Pancreas (tissue), 10 donors: ENCODE data around the gene SEZ6. TPM values are rescaled to one million over a fixed set of nuclear protein-coding genes. Genes with fewer than 3 reads are reported as not detected.
A peak's percentile ranks its signal among the peaks of the same experiment; 100 is the strongest.

Experiments
- ATAC-seq, 4 donors: fragments of 200-7000 bp; cut with Tn5 transposase; one replicate each; pipeline versions ENCODE4 v1.8.0 to v1.9.1; 2020; ENCODE audit warnings: mild to moderate bottlenecking in 4 of 4, moderate library complexity in 4 of 4
- DNase-seq, 6 donors: peaks; one replicate each; pipeline ENCODE4 v3.0.0-alpha.2; 2020
- FAIRE-seq: peaks from 2 replicates; lab custom pipeline; 2012; peaks lifted over from hg19 to GRCh38; lab: Jason Lieb, UNC
- H3K27ac ChIP-seq, 4 donors: fragments of 200-600 bp; sonication (generic); 1 replicate in 3 of 4; 2 replicates in 1 of 4; pipeline versions ENCODE4 v1.5.0 to v1.8.0; 2020
- H3K27me3 ChIP-seq, 4 donors: fragments of 200-600 bp; one replicate each; pipeline ENCODE4 v1.8.0; 2021
- H3K36me3 ChIP-seq, 3 donors: fragments of 200-600 bp; sonication (generic) in 1 of 3; one replicate each; pipeline versions ENCODE4 v1.5.0 to v1.8.0; 2020 to 2021
- H3K4me1 ChIP-seq, 3 donors: fragments of 200-600 bp; one replicate each; pipeline ENCODE4 v1.8.0; 2021
- H3K4me3 ChIP-seq, 4 donors: fragments of 200-600 bp; sonication (generic) in 2 of 4; one replicate each; pipeline versions ENCODE4 v1.5.0 to v1.8.0; 2020 to 2021
- H3K9me3 ChIP-seq, 4 donors: fragments of 200-600 bp; one replicate each; pipeline ENCODE4 v1.8.0; 2021
- CTCF ChIP-seq, 4 donors: fragments of 200-600 bp; sonication (generic) in 3 of 4; IDR thresholded peaks; one replicate each; pipeline versions ENCODE4 v1.5.0 to v1.8.0; 2021; ENCODE audit warnings: antibody characterized with exemption in 4 of 4
- WGBS, 2 donors: extraction: QIAGEN DNeasy Blood & Tissue Kit; methylation state at CpG; one replicate each; pipeline ENCODE4 v1.1.7; 2013; 5-methylcytosine and 5-hydroxymethylcytosine counted together
- intact Hi-C, 3 donors: fragments of 100-400 bp; cut with DNase I; formaldehyde crosslinking; loops; one replicate each; pipeline versions ENCODE4 v1.11.1 to v1.14.2; 2022
- polyA plus RNA-seq, 2 donors: library from polyadenylated mRNA; stranded (reverse); fragments of 200-250 nt; gene quantifications; one replicate each; pipeline ENCODE4 v1.2.3, GENCODE V29; 2013
- total RNA-seq, 6 donors: library from RNA; stranded (reverse); fragmentation: NEBNext Ultra II Directional in 4 of 6; extraction: Animal tissue kit (Norgen Biotek cat#: 25700) in 4 of 6; gene quantifications; one replicate each; pipeline versions ENCODE4 v1.2.1 to v1.2.4, GENCODE V29; 2021 to 2023
- donor health status: healthy with polysubstance abuse.
- donor health status: DM: no; HTN: no; CAD: no; lungs with moderate emphysema.
- donor health status: DM: no; HTN: no; CAD: no.
- donor health status: control.
- donor health status: control.
- donor health status: Bipolar disorder and iron deficiency.
- donor health status: DM: yes; HTN: yes; CAD: no.
- donor health status: DM: no; HTN: no; CAD: no.
- donor health status: DM: no; HTN: no; CAD: no.
- donor health status: DM: yes; HTN: yes; CAD: no.

Gene SEZ6
- total and polyA plus RNA-seq, 8 donors, result 0.13 to 5.0 (median 0.64) TPM

- Histone ChIP-seq H3K27me3 (no peaks in the 10 kb centered on the region), H3K4me3 (no peak overlapping the region), H3K27ac (no peak overlapping the region), H3K4me1 (peaks cover 0 to 10% (median 0%) of the 10 kb centered on the region in 3 donors), H3K9me3 (no peaks in the 10 kb centered on the region), H3K36me3 (peaks cover 0 to 11% (median 0%) of the 10 kb centered on the region in 3 donors)
- WGBS, 2 donors, result 93 to 95% methylated on average over 2 of the region's 2 CpGs
- FAIRE-seq, result no peak
- no peak for ATAC-seq
- TF ChIP-seq CTCF (IDR thresholded peaks at IDR 0.05), result no peak
- intact Hi-C loops, result no loop called here
- DNase-seq, result no peak
Observed at GRCh38 chr17:28929787-28930186, 76.0 kb downstream of the SEZ6 start.

- no peak overlapping the region for H3K4me3 ChIP-seq
- peaks cover 0 to 10% (median 0%) of the 10 kb centered on the region in 3 donors for H3K4me1 ChIP-seq
- intact Hi-C loops, result no loop called here
- H3K36me3 ChIP-seq, result peaks cover 0 to 23% (median 0%) of the 10 kb centered on the region in 3 donors
- WGBS, 2 donors, result 97 to 98% methylated on average over 2 of the region's 2 CpGs
- no peak for TF ChIP-seq CTCF (IDR thresholded peaks at IDR 0.05)
- no peaks in the 10 kb centered on the region for H3K9me3 ChIP-seq
- FAIRE-seq, result no peak
- no peak for DNase-seq
- ATAC-seq, result no peak
- H3K27ac ChIP-seq, result no peak overlapping the region
- no peaks in the 10 kb centered on the region for H3K27me3 ChIP-seq
Observed at GRCh38 chr17:28928061-28928460, 77.8 kb downstream of the SEZ6 start.

GRCh38 chr17:28926786-28927185 is 79.0 kb downstream of the SEZ6 start:
- WGBS, 2 donors, result 92 to 93% methylated on average over 4 of the region's 4 CpGs
- peaks cover 0 to 10% (median 0%) of the 10 kb centered on the region in 3 donors for H3K4me1 ChIP-seq
- no peak for FAIRE-seq

GRCh38 chr17:28926366-28926765 is 79.5 kb downstream of the SEZ6 start:
- peak overlapping the region in 2 of 4 donors; percentile 43 to 46 for H3K27ac ChIP-seq
- intact Hi-C loops, result no loop called here
- ATAC-seq (no peak), DNase-seq (no peak), FAIRE-seq (no peak)
- TF ChIP-seq CTCF (IDR thresholded peaks at IDR 0.05), result no peak
- H3K27me3 ChIP-seq, result no peaks in the 10 kb centered on the region
- H3K4me3 ChIP-seq, result no peak overlapping the region
- peaks cover 0 to 10% (median 0%) of the 10 kb centered on the region in 3 donors for H3K4me1 ChIP-seq
- no peaks in the 10 kb centered on the region for H3K9me3 ChIP-seq
- WGBS, 2 donors, result 85 to 89% methylated on average over 2 of the region's 2 CpGs
- H3K36me3 ChIP-seq, result peaks cover 0 to 40% (median 3%) of the 10 kb centered on the region in 3 donors

More at GRCh38 chr17:28926786-28927185, 79.0 kb downstream of the SEZ6 start:
- H3K27me3 ChIP-seq, result no peaks in the 10 kb centered on the region
- DNase-seq (no peak), ATAC-seq (no peak)
- peaks cover 0 to 35% (median 0%) of the 10 kb centered on the region in 3 donors for H3K36me3 ChIP-seq
- no peak for TF ChIP-seq CTCF (IDR thresholded peaks at IDR 0.05)
- peak overlapping the region in 2 of 4 donors; percentile 43 to 46 for H3K27ac ChIP-seq
- H3K9me3 ChIP-seq, result no peaks in the 10 kb centered on the region
- intact Hi-C loops, result no loop called here
- H3K4me3 ChIP-seq, result no peak overlapping the region

GRCh38 chr17:28925912-28926365 is 79.9 kb downstream of the SEZ6 start:
- Histone ChIP-seq H3K4me1 (peaks cover 0 to 10% (median 0%) of the 10 kb centered on the region in 3 donors), H3K4me3 (no peak overlapping the region), H3K9me3 (no peaks in the 10 kb centered on the region), H3K27ac (peak overlapping the region in 2 of 4 donors; percentile 45 to 61), H3K36me3 (peaks cover 4 to 44% (median 7%) of the 10 kb centered on the region in 3 donors), H3K27me3 (no peaks in the 10 kb centered on the region)
- ATAC-seq, result peak in 3 of 4 donors; percentile 44 to 75 (median 60)
- FAIRE-seq, result no peak
- TF ChIP-seq CTCF (IDR thresholded peaks at IDR 0.05), result no peak
- no peak for DNase-seq
- WGBS, 2 donors, result 40 to 43% methylated on average over 2 of the region's 2 CpGs
- intact Hi-C loops, result no loop called here
